BJ (cell line): ENCODE data around the gene DPP6. TPM values are rescaled to one million over a fixed set of nuclear protein-coding genes. Genes with fewer than 3 reads are reported as not detected.

Experiments used
- CTCF ChIA-PET: fragments of 350-600 bp; formaldehyde crosslinking; extraction: SDS; loops from one replicate; lab custom pipeline; 2021; ENCODE audit warnings: antibody characterized with exemption, inconsistent platforms; lab: Yijun Ruan, JAX
- POLR2A ChIA-PET: fragments of 300-600 bp; sonication (Branson Sonifier 250); formaldehyde crosslinking; extraction: SDS; loops from one replicate; lab custom pipeline; 2021; ENCODE audit warnings: antibody characterized with exemption; lab: Charles Lee
- DNase-seq: peaks from one replicate; pipeline ENCODE4 v3.0.0-alpha.2; 2011; ENCODE audit warnings: low read depth
- H3K27me3 ChIP-seq: 2 replicates; pipeline ENCODE4 v1.6.0; 2011; ENCODE audit warnings: low read length; ENCODE audit not compliant: control insufficient read depth, insufficient read depth
- H3K36me3 ChIP-seq: 2 replicates; pipeline ENCODE4 v1.5.1; 2011; ENCODE audit warnings: low read length; ENCODE audit not compliant: control insufficient read depth, insufficient read depth
- H3K4me3 ChIP-seq: 2 replicates; pipeline ENCODE4 v1.5.1; 2011; ENCODE audit warnings: low read depth, mild to moderate bottlenecking, control low read depth, low read length
- polyA plus RNA-seq: library from polyadenylated mRNA; depleted of rRNA; stranded (reverse); fragments of >200 nt; gene quantifications from 2 replicates; pipeline ENCODE4 v1.2.3, GENCODE V29; 2011
- TF ChIP-seq, protein P1 (sequence below): IDR thresholded peaks from 2 replicates; pipeline ENCODE4 v1.5.1; 2011; ENCODE audit warnings: low read depth, mild to moderate bottlenecking, control low read depth, inconsistent platforms, low read length, moderate library complexity; ENCODE audit not compliant: insufficient read depth

The DPP6 gene
- polyA plus RNA-seq, 1 experiment = not detected

DNA sequence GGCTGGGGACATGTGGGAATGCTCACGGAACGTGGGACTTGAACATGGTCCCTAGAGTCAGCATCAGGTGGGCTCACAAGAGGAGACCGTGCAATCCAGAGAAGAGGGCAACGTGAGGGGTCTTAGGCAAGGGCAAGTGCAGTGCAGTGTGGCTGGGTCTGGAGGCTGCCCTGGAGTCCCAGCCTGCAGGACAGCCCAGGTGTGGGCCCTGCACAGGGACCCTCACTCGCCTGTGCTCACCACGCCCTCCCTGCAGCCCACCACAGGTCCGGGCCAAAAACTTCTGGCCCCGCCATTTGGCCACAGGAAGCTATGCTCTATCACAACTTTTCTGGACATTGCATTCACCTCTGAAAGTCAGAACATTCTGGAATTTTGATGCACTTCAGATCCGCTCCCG is 817.2 kb downstream of the DPP6 start:
- no peak overlapping the region for H3K4me3 ChIP-seq
- H3K27me3 ChIP-seq = no peaks in the 10 kb centered on the region
- ChIA-PET CTCF (no interaction called here), POLR2A (no interaction called here)
- no peaks in the 10 kb centered on the region for H3K36me3 ChIP-seq
- TF ChIP-seq, protein P1, sequence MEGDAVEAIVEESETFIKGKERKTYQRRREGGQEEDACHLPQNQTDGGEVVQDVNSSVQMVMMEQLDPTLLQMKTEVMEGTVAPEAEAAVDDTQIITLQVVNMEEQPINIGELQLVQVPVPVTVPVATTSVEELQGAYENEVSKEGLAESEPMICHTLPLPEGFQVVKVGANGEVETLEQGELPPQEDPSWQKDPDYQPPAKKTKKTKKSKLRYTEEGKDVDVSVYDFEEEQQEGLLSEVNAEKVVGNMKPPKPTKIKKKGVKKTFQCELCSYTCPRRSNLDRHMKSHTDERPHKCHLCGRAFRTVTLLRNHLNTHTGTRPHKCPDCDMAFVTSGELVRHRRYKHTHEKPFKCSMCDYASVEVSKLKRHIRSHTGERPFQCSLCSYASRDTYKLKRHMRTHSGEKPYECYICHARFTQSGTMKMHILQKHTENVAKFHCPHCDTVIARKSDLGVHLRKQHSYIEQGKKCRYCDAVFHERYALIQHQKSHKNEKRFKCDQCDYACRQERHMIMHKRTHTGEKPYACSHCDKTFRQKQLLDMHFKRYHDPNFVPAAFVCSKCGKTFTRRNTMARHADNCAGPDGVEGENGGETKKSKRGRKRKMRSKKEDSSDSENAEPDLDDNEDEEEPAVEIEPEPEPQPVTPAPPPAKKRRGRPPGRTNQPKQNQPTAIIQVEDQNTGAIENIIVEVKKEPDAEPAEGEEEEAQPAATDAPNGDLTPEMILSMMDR = no peak
- no peak for DNase-seq

DNA sequence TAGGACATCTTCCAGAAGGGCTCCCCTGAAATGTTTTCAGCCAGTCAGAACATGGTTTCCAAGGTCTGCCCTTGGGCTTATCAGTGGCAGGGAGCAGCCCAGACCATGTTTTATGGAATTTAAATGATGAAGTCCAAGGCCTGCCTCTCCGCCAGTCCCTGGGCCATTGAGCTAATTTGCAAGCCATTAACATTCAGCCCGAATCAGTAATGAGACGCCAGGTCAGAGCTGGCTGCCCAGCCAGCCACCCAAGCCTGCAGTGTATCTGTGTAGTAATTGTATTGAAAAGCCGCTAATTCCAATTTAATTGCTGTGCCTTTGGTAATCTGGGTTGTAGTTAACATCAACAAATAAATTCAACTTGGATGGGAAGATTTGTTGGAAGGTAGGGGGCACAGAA is 819.3 kb downstream of the DPP6 start:
- DNase-seq = no peak
- Histone ChIP-seq H3K4me3 (no peak overlapping the region), H3K27me3 (no peaks in the 10 kb centered on the region), H3K36me3 (no peaks in the 10 kb centered on the region)
- TF ChIP-seq, protein P1 = no peak
- ChIA-PET CTCF (no interaction called here), POLR2A (no interaction called here)

DNA sequence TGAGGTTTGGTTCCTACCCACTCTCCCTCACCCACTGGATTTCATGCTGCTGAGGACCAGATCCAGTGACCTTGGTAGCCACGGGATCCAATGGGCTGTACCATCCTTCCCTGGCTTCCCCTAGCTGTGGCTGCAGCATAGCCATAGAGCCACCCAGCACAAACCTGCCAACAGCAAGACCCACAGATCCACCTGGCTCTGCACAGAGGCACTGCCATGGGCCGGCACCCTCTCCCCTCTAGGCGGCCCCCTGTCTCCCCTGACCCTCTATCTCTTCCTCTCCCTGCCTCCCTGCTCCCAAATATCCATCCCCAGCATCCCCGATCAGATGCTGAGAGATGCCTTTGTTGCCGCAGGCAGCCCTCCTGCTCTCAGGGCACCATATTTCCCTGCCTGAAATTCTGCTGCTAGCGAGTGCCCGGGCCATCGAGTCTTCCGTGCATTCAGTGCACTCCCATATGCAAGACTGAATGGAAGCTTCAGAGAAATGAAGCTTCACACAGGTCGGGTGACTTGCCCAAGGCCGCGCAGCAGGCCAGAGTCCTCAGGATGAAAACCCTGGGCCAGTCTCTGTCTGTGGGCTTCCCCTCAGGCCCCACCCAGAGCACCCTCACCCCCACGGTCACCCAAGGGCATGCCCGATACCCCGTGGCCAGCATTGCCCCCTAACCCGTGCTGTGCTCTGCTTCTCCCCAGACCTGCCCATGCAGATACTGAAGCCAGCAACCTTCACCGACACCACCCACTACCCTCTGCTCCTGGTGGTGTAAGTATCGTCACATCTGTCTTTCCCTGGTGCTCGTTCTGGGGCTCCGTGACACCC is 819.9 kb downstream of the DPP6 start:
- no peak for DNase-seq
- no peaks in the 10 kb centered on the region for H3K36me3 ChIP-seq
- no peaks in the 10 kb centered on the region for H3K27me3 ChIP-seq
- H3K4me3 ChIP-seq = no peak overlapping the region
- ChIA-PET POLR2A (no interaction called here), CTCF (no interaction called here)
- TF ChIP-seq, protein P1 = no peak

DNA sequence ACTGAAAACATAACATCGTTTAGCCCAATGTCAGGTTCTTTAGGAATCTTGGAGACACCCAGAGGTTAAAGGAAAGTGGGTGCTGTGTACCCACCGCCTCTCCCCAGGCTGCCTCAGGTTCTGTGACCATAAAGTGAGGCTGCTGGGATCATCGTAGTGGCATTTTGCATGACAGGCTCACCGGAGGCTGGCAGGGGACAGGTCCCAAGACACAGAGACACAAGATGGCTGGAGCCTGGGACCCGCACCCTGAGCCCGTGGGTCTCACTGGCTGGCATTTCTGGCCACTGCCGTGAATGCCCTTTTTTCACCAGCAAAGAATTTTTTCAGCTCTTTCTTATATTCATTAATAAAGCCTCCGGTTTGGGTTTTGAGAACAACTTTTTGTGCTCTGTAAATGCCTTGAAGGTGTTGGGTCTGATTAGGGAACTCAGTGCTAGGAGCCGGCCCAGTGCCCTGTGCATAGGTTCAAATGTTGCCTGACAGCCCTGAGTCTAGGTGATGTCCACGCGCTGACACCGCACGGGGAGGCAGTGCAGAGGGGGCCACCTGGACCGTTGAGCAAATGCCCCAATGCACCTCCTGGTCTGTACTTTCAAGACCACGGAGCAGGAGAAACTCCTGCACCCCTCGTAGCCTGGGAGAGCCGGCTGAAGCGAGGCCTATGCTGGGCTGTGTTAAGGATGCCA is 820.8 kb downstream of the DPP6 start:
- POLR2A ChIA-PET = no interaction called here
- no peak overlapping the region for H3K4me3 ChIP-seq
- TF ChIP-seq, protein P1 = no peak
- CTCF ChIA-PET = no interaction called here
- no peaks in the 10 kb centered on the region for H3K27me3 ChIP-seq
- no peaks in the 10 kb centered on the region for H3K36me3 ChIP-seq
- no peak for DNase-seq

DNA sequence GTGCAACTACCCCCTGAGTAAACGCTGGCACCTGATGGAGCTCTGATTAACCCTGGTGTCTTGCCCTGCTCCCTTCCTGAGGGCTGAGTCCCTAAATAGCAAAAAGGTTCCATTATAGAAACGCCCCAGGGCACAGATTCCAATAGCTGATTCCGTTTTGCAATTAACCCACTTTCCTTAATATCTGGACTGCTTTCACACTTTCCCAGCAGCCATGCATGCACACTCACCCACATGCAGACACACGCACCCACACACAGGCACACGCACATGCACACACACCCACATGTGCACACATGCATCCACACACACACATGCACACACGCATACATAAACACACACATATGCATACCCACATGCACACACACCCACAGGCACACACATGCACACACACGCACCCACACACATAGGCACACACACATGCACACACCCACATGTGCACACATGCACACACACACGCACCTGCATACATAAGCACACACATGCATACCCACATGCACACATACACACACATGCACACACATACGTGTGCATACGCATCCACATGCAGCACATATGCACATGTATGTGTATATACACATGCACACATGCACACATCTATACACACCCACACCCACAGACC is 821.4 kb downstream of the DPP6 start:
- Histone ChIP-seq H3K4me3 (no peak overlapping the region), H3K27me3 (no peaks in the 10 kb centered on the region), H3K36me3 (no peaks in the 10 kb centered on the region)
- CTCF ChIA-PET = no interaction called here
- DNase-seq = no peak
- POLR2A ChIA-PET = no interaction called here
- TF ChIP-seq, protein P1 = no peak
